Measurements from ENCODE around the gene PNCK.

The PNCK gene

DNA sequence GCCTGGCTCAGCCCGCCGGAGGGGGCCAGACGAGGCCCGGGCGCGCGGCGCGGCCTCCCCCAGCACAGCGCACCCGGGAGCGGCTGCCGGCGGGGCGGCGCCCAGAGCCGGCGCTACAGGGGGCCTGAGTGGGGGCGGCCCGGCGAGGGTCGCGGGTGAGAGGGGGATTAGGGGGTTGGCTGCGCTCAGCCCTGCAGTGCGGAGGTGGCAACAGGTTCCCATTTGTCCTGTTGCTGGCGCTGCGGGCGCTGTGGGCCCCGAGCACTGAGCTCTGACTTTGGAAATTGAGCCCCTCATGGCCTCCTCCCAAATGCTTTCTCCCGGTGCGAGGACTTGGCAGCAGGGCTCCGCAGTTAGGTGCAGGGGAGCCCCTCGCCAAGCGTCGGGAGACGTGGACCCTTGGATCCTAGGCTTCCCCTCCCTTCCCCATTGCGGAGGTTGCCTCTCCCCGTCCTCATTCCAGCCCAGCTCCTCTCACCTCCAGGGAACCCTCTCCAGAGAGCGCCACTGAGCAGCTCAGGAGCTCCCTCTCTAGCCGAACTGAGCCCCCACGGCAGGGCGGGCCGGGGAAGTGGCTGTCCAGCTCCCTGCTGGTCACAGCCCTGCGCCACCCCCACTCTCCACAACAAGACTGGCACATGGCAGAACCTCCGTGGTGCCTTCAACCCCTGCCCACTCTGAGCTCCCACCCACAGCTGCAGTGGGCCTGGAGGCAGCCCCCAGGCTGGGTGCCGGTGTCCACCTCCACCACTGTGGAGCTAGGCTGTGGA is 29.1 kb downstream of the PNCK start:
- ATAC-seq: no peak
- DNase-seq (ENCODE audit: low spot score in 2 of 2): no peak
- H3K27ac Mint-ChIP-seq: no peak overlapping the region
- peaks cover 11% of the 10 kb centered on the region for H3K4me1 Mint-ChIP-seq
- no peak overlapping the region for H3K4me3 Mint-ChIP-seq
- H3K36me3 Mint-ChIP-seq: no peaks in the 10 kb centered on the region
- no peaks in the 10 kb centered on the region for H3K9me3 Mint-ChIP-seq

DNA sequence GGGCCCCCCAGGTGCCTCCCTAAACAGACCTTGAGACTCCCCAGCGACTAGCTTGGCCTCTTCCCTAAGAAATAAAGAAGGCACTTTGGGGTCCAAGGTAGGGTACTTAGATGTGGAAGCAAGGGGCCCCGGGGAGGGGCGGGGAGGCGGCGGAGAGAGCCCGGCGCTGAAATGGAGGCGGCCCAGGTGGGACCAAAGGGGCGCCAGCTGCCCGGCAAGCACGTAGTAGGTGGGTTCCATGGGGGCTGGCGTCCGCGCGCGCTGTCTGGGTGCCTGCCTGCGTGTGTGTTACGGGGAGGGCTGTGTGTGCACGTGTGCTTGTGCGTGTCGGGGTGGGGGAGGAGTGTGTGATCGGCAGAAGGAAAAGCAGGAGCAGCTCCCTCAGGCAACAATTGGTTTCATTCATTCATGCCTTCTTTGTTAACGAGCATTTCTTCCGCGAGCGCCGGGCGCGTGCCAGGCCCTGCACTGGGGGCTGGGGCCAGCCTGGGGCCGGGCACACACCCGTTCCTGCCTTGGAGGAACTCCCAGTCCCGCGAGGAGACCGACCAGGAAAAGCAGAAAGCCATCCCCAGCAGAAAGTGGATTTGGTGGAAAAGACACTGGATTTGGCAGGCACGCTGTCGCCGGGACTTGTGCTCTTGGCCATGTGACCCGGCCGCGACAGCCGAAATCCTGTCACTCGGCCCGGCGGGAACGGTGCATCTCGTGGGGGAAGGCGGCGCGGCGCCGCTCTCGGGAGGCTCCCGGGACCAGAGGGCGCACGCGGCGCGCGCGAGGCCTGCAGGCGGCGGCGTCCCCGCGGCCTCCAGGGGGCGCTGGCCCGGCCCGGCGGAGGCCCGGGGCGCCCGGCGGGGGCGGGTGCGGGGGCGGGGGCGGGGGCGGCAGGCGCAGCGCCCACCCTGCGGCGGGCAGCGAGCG is 29.9 kb downstream of the PNCK start:
- Mint-ChIP-seq H3K4me1 (peaks cover 11% of the 10 kb centered on the region), H3K36me3 (no peaks in the 10 kb centered on the region), H3K4me3 (peak overlapping the region; percentile 47), H3K27ac (no peak overlapping the region), H3K9me3 (no peaks in the 10 kb centered on the region)
- no peak for DNase-seq (ENCODE audit: low spot score in 2 of 2)
- no peak for ATAC-seq

DNA sequence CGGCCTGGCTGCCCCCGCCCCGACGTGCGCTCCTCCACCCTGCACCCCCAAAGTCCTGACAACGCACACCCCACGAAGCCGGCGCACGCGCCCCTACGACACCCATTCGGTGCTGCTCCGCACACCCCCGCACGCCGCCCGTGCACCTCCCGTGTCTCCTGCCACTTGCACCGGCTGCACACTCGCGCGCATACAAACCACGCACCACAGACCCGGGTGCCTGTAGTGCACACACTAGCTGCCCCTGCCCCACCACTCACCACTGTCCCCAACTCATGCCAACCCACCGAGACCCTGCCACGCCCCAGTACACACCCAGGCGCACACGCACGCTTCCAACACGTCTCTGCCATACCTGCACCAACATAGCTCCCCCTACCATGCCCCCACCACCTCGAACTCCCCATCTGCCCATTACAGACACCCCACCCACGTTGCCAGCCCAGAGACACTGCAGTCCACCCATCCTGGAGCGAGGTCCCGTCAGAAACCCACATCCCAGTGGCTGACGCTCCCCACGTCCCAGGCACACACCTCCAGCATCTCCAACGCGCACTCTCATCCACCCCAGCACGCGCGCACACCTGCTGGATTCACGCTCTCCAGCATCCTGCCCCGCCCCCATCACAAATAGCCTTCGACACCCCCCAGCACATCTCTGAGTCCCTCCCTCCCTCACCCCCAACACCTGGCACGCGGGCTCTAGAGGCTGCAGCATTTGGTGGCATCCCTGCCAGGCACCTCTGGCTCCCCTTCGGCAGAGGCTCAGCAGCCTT is 30.8 kb downstream of the PNCK start:
- no peak for ATAC-seq
- DNase-seq (ENCODE audit: low spot score in 2 of 2): no peak
- H3K9me3 Mint-ChIP-seq: no peaks in the 10 kb centered on the region
- H3K4me3 Mint-ChIP-seq: peak overlapping the region; percentile 47
- H3K36me3 Mint-ChIP-seq: no peaks in the 10 kb centered on the region
- no peak overlapping the region for H3K27ac Mint-ChIP-seq
- H3K4me1 Mint-ChIP-seq: peaks cover 11% of the 10 kb centered on the region

DNA sequence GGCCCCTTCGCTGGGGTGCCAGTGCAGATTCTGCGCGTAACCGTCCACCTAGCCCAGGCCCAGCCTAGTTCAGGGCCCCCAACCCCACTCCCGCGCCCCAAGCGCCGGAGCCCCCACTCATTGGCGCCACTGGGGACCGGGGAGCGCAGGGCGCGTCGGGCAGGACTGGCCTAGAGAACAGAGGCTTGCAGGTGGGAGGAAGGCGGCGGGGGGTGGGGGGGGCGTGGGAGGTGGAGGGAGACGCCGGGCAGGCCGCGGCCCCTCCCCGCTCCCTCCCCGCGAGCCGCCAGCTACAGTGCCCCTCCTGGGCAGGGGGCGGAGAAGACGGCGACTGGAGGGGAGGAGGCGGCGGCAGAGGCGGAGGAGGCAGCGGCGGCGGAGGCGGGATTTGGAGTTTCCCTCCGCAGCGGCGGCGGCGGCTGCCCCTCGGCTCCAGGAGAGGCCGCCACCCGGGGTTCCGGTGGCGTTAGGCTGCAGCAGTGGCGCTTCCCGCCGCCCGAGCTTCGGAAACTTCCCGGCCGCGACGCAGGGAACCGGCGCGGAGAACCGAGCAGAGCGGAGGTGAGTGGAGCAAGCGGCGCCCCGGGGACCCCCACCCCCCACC is 31.5 kb downstream of the PNCK start:
- Mint-ChIP-seq H3K9me3 (no peaks in the 10 kb centered on the region), H3K4me1 (peaks cover 11% of the 10 kb centered on the region), H3K36me3 (no peaks in the 10 kb centered on the region), H3K27ac (no peak overlapping the region), H3K4me3 (peak overlapping the region; percentile 47)
- DNase-seq (ENCODE audit: low spot score in 2 of 2): peak in 1 of 2 donors; percentile 35
- no peak for ATAC-seq

- no peak overlapping the region for H3K27ac Mint-ChIP-seq
- H3K36me3 Mint-ChIP-seq: no peaks in the 10 kb centered on the region
- DNase-seq (ENCODE audit: low spot score in 2 of 2) (peak in 1 of 2 donors; percentile 18), ATAC-seq (no peak)
- H3K4me3 Mint-ChIP-seq: peak overlapping the region; percentile 4
- H3K9me3 Mint-ChIP-seq: no peaks in the 10 kb centered on the region
- peaks cover 11% of the 10 kb centered on the region for H3K4me1 Mint-ChIP-seq
These were observed 32.0 kb downstream of the PNCK start for GRCh38 chrX:153641627-153642026.

DNA sequence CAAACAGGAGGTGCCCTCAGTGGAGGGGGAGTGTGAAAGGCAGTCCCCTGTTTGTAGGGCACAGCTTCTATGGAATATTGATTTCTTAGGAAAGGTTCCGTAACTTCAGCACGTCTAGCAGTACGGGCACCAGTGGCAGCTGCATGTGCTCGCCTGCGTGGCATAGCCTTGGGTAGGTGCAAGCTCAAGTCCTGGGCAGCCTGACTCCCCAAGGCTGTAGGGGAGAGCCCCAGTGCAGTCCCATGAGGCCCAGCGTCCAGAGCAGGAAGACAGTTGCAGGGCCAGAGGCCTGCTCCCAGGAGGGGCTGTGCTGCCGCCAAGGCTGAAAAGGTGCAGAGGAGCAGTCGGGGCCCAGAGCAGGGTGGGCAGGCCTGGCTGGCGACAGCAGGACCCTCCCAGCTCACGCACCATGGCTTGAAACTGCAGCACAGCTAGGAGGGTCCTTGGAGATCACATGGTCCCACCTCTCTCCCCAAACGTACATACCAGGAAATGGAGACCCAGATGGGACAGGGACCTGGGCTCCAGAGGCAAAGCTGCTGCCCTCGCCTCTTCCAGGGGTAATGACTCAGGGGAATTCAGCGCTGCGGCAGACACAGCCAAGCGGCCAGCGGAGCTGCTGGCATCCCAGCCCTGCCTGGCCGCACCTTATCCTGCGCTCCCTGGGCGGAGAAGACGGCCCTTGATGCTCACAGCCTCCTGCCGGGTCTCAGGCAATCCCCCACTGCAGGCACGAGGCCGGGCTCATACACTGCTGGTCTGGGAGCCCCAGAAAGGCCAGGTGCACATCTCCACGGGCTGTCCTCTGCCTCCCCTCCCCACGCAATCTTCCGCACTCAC is 32.7 kb downstream of the PNCK start:
- no peak for DNase-seq (ENCODE audit: low spot score in 2 of 2)
- Mint-ChIP-seq H3K4me3 (peak overlapping the region; percentile 4), H3K27ac (no peak overlapping the region), H3K36me3 (no peaks in the 10 kb centered on the region), H3K4me1 (peaks cover 6% of the 10 kb centered on the region), H3K9me3 (no peaks in the 10 kb centered on the region)
- ATAC-seq: no peak

- Mint-ChIP-seq H3K4me1 (peaks cover 6% of the 10 kb centered on the region), H3K36me3 (no peaks in the 10 kb centered on the region), H3K27ac (no peak overlapping the region), H3K4me3 (no peak overlapping the region), H3K9me3 (no peaks in the 10 kb centered on the region)
- ATAC-seq (no peak), DNase-seq (ENCODE audit: low spot score in 2 of 2) (no peak)
These were observed 33.4 kb downstream of the PNCK start for GRCh38 chrX:153640045-153640686.

DNA sequence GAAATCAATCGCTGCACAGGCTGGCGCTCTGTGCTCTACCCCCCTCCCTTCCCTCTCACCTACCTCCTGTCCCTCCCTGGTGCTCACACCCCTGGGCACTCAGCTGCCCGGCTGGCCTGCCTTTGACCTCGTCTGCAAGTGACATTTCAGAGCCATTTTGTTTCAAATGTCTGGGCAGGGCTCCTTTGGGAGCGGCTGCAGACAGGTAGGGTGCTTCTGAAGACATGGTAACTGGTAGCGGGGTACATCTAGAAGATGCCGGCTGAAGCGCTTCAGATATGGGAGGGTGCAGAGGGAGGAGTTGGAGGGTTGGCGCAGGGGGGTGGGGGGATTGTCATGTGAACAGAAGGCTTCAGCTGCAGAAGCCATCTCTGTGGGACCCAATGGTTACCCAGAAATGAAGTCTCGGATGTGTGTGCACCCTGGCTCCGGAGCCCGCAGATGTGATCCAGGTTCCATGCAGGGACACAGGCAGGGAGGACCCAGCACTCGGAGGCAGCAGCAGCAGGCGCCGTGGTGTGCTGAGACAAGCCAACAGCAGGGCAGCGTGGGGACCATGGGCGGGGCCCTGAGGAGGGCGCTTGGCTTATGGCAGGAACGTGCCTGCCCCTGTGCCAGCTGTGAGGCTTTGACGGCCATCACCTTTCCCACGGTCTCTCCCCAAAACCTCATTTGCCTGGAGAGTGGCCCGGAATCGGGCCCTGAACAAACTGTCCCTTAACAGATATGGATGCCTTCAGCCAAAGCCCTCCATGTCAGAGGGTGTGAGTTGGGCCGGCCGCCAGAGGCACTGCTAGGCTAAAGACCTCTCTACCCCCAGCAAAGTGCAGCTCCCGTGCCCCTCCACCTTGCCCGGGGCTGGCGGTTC is 34.2 kb downstream of the PNCK start:
- H3K27ac Mint-ChIP-seq: no peak overlapping the region
- H3K36me3 Mint-ChIP-seq: peaks cover 3% of the 10 kb centered on the region
- peaks cover 6% of the 10 kb centered on the region for H3K4me1 Mint-ChIP-seq
- H3K9me3 Mint-ChIP-seq: no peaks in the 10 kb centered on the region
- no peak overlapping the region for H3K4me3 Mint-ChIP-seq
- no peak for DNase-seq (ENCODE audit: low spot score in 2 of 2)
- ATAC-seq: no peak

GRCh38 chrX:153638436-153639176 is 35.0 kb downstream of the PNCK start:
- no peak for ATAC-seq
- no peaks in the 10 kb centered on the region for H3K9me3 Mint-ChIP-seq

DNA sequence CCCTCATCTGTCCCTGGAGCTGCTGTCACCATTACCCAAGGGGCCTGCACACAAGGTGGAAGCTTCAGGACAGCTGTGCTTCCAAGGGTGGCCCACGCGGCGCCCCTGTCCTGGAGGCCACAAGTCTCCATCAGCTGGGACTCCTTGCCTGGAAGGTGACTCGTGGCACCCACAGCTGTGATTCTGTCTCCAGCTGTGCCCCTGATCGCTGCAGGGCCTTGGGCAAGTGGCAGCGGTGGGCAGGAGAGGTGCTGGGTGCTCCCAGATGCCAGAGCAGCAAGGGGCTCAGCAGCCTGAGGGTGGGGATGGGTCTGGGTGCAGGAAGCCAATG is 35.6 kb downstream of the PNCK start:
- DNase-seq (ENCODE audit: low spot score in 2 of 2) (no peak), ATAC-seq (no peak)
- Mint-ChIP-seq H3K27ac (no peak overlapping the region), H3K9me3 (no peaks in the 10 kb centered on the region), H3K4me3 (no peak overlapping the region), H3K4me1 (peaks cover 5% of the 10 kb centered on the region), H3K36me3 (peaks cover 5% of the 10 kb centered on the region)

More at GRCh38 chrX:153638436-153639176, 35.0 kb downstream of the PNCK start:
- no peak for DNase-seq (ENCODE audit: low spot score in 2 of 2)
- Mint-ChIP-seq H3K27ac (no peak overlapping the region), H3K4me3 (no peak overlapping the region), H3K4me1 (peaks cover 6% of the 10 kb centered on the region), H3K36me3 (peaks cover 5% of the 10 kb centered on the region)

DNA sequence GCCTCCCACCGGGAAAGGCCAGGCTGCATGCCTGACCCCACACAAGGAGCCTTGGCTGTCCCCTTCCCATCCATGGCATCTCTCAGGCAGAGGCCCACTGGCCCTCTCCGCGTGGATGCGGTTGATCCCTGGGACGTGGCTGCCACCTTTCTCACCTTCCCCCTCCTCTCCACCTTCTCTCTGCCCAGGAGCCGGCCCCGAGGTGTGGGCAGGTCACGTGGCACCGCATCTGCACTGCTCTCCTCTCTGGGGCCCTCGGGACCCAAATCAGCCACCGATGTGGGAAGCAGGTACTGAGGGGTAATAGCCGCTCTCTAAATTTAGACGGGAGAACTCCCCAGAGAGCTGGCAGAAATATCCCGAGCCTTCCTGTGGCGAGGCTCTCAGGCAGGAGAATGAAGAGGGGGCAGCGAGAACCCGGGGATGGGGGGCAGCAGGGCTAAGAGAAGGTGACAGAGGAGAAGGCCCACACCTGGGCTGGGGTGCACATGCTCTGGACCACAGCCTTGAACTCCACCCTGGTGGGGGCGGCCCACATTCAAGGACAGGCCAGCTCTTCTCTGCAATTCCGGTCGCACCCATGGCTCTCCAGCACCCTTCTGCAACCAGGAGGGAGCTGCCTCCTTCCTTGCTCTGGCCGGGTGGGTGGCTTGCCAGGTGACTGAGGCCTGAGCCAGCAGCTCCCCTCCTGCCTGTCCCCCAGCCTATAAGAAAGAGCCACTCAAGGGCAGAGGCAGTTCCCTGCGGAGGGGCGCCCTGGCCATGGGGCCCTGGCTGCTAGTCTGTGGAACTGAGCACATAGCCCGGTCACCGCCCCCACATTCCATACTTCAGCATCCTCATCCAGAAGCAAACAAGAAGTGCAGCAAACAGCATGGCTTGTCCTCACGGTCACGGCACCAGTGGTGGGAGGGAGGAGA is 36.2 kb downstream of the PNCK start:
- no peak overlapping the region for H3K4me3 Mint-ChIP-seq
- DNase-seq (ENCODE audit: low spot score in 2 of 2): no peak
- peaks cover 5% of the 10 kb centered on the region for H3K36me3 Mint-ChIP-seq
- no peak for ATAC-seq
- H3K27ac Mint-ChIP-seq: no peak overlapping the region
- no peaks in the 10 kb centered on the region for H3K4me1 Mint-ChIP-seq
- no peaks in the 10 kb centered on the region for H3K9me3 Mint-ChIP-seq

DNA sequence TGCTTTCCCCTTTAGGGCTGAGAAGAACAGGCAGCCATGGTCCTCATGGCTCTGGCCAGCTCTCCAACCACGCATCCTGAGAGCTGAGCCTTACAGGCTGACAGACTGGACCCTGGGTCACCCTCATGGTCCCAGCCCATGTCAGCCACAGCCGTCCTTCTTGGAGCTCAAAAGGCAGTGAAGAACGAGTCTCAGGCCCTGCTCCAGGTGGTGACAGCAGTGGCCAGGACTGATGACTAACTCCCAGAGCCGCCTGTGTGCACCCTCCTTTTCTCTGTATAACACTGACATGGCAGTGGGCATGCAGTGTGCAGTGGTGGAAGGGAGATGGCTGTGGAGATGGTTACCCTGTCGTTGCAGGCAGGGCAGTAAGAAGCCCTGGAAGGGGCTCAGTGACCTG is 36.9 kb downstream of the PNCK start:
- DNase-seq (ENCODE audit: low spot score in 2 of 2) (no peak), ATAC-seq (no peak)
- Mint-ChIP-seq H3K9me3 (no peaks in the 10 kb centered on the region), H3K4me3 (no peak overlapping the region), H3K4me1 (no peaks in the 10 kb centered on the region), H3K36me3 (peaks cover 5% of the 10 kb centered on the region), H3K27ac (no peak overlapping the region)

Data from stimulated activated effector memory CD8-positive, alpha-beta T cell treated with anti-CD3 and anti-CD28 coated beads, Interleukin-12 subunit alpha, Interleukin-12 subunit beta, amount 100 ng/mL, for 72 hours (primary cell).